Liver (tissue), 9 donors: ENCODE measurements around the gene SBF2. TPM values are rescaled to one million over a fixed set of nuclear protein-coding genes. Genes with fewer than 3 reads are reported as not detected.

Experiments
- DNase-seq: peaks from one replicate; pipeline ENCODE4 v3.0.0-alpha.2; 2017; ENCODE audit warnings: low spot score
- H3K27ac ChIP-seq, 2 donors: one replicate each; pipeline ENCODE4 v1.7.0; 2013; ENCODE audit warnings: inconsistent platforms in 2 of 2, low read length in 2 of 2, control low read depth in 1 of 2, low read depth in 1 of 2, mild to moderate bottlenecking in 1 of 2
- H3K27me3 ChIP-seq, 4 donors: one replicate each; pipeline versions ENCODE4 v1.6.1 to v1.7.0; 2013; ENCODE audit warnings: low read length in 3 of 4, inconsistent platforms in 1 of 4, mild to moderate bottlenecking in 1 of 4, moderate library complexity in 1 of 4; ENCODE audit not compliant: control insufficient read depth in 4 of 4, insufficient read depth in 4 of 4
- H3K36me3 ChIP-seq, 4 donors: one replicate each; pipeline versions ENCODE4 v1.6.1 to v1.7.0; 2013; ENCODE audit warnings: low read length in 3 of 4, mild to moderate bottlenecking in 3 of 4, low read depth in 1 of 4, moderate library complexity in 1 of 4; ENCODE audit not compliant: control insufficient read depth in 4 of 4, insufficient read depth in 3 of 4
- H3K4me1 ChIP-seq, 4 donors: one replicate each; pipeline versions ENCODE4 v1.6.1 to v1.7.0; 2013; ENCODE audit warnings: low read length in 3 of 4, mild to moderate bottlenecking in 3 of 4, moderate library complexity in 1 of 4; ENCODE audit not compliant: control insufficient read depth in 4 of 4, insufficient read depth in 4 of 4
- H3K4me3 ChIP-seq, 3 donors: one replicate each; pipeline versions ENCODE4 v1.6.1 to v1.7.0; 2013; ENCODE audit warnings: low read length in 3 of 3, control low read depth in 1 of 3, low read depth in 1 of 3, mild to moderate bottlenecking in 1 of 3
- H3K9ac ChIP-seq, 2 donors: one replicate each; pipeline ENCODE4 v1.7.0; 2013; ENCODE audit warnings: low read length in 2 of 2, mild to moderate bottlenecking in 2 of 2, moderate library complexity in 2 of 2, control low read depth in 1 of 2, low read depth in 1 of 2
- H3K9me3 ChIP-seq, 4 donors: one replicate each; pipeline versions ENCODE4 v1.6.1 to v1.7.0; 2013; ENCODE audit warnings: low read length in 3 of 4; ENCODE audit not compliant: control insufficient read depth in 4 of 4
- ATF3 ChIP-seq: IDR thresholded peaks from 2 replicates; pipeline ENCODE4 v1.6.1; 2016; ENCODE audit warnings: antibody characterized with exemption
- EGR1 ChIP-seq, 2 donors: IDR thresholded peaks; 2 replicates each; pipeline ENCODE4 v1.6.1; 2016 to 2018; ENCODE audit warnings: antibody characterized with exemption in 2 of 2, low read depth in 2 of 2
- FOXA1 ChIP-seq: IDR thresholded peaks from 2 replicates; pipeline ENCODE4 v1.6.1; 2016; ENCODE audit warnings: antibody characterized with exemption
- FOXA2 ChIP-seq: IDR thresholded peaks from 2 replicates; pipeline ENCODE4 v1.6.1; 2016; ENCODE audit warnings: antibody characterized with exemption
- GABPA ChIP-seq, 2 donors: IDR thresholded peaks in 1 of 2; conservative IDR thresholded peaks in 1 of 2; 2 replicates each; pipeline ENCODE4 v1.6.1; 2016; ENCODE audit warnings: antibody characterized with exemption in 2 of 2, mild to moderate bottlenecking in 1 of 2, moderate library complexity in 1 of 2
- HNF4A ChIP-seq, 2 donors: conservative IDR thresholded peaks; 2 replicates each; pipeline ENCODE4 v1.6.1; 2016; ENCODE audit warnings: antibody characterized with exemption in 2 of 2, mild to moderate bottlenecking in 2 of 2
- HNF4G ChIP-seq: IDR thresholded peaks from 2 replicates; pipeline ENCODE4 v1.6.1; 2016; ENCODE audit warnings: antibody characterized with exemption
- JUND ChIP-seq, 2 donors: IDR thresholded peaks; 2 replicates each; pipeline ENCODE4 v1.6.1; 2016; ENCODE audit warnings: antibody characterized with exemption in 2 of 2
- NR2F2 ChIP-seq: IDR thresholded peaks from 2 replicates; pipeline ENCODE4 v1.6.1; 2016; ENCODE audit warnings: antibody characterized with exemption
- RAD21 ChIP-seq, 2 donors: IDR thresholded peaks; 2 replicates each; pipeline ENCODE4 v1.6.1; 2016; ENCODE audit warnings: antibody characterized with exemption in 2 of 2, mild to moderate bottlenecking in 2 of 2
- REST ChIP-seq: IDR thresholded peaks from 2 replicates; pipeline ENCODE4 v1.6.1; 2016; ENCODE audit warnings: antibody characterized with exemption, mild to moderate bottlenecking
- RXRA ChIP-seq, 2 donors: IDR thresholded peaks; 2 replicates each; pipeline ENCODE4 v1.6.1; 2017 to 2018; ENCODE audit warnings: antibody characterized with exemption in 2 of 2, mild to moderate bottlenecking in 1 of 2
- SP1 ChIP-seq: IDR thresholded peaks from 2 replicates; pipeline ENCODE4 v1.6.1; 2018; ENCODE audit warnings: antibody characterized with exemption, mild to moderate bottlenecking
- WGBS: extraction: QIAGEN DNeasy Blood & Tissue Kit; methylation state at CpG from one replicate; pipeline ENCODE4 v1.1.7; 2013; 5-methylcytosine and 5-hydroxymethylcytosine counted together
- polyA plus RNA-seq, 2 donors: library from polyadenylated mRNA; stranded (reverse) in 1 of 2; unstranded in 1 of 2; fragments of 200-250 nt in 1 of 2; fragments of >200 nt in 1 of 2; fragmentation: Nextera tagmentation in 1 of 2; extraction: Ambion mirVana in 1 of 2; gene quantifications; one replicate each; pipeline versions ENCODE4 v1.2.1 to v1.2.3, GENCODE V29; 2013 to 2015
- total RNA-seq, 2 donors: library from RNA; depleted of rRNA; stranded (reverse); fragments of >200 nt; gene quantifications; one replicate each; pipeline ENCODE4 v1.2.3, GENCODE V29; 2014
- TF ChIP-seq, protein P1 (sequence below): fragments of 150-350 bp; IDR thresholded peaks from 2 replicates; pipeline ENCODE4 v1.5.1; 2017; ENCODE audit warnings: improper control_type of control experiment, low read depth, low read length; ENCODE audit not compliant: missing input control
- TF ChIP-seq, protein P2 (sequence below): IDR thresholded peaks from 2 replicates; pipeline ENCODE4 v1.6.1; 2016; ENCODE audit warnings: antibody characterized with exemption
- TF ChIP-seq, protein P3 (sequence below): IDR thresholded peaks from 2 replicates; pipeline ENCODE4 v1.6.1; 2016; ENCODE audit warnings: antibody characterized with exemption
- donor health status: healthy.
- donor health status: healthy.
- donor health status: healthy.
- donor health status: healthy.
- donor health status: healthy.

SBF2 gene
- total and polyA plus RNA-seq, 4 donors, result 7.5 to 31.3 (median 14.7) TPM

DNA sequence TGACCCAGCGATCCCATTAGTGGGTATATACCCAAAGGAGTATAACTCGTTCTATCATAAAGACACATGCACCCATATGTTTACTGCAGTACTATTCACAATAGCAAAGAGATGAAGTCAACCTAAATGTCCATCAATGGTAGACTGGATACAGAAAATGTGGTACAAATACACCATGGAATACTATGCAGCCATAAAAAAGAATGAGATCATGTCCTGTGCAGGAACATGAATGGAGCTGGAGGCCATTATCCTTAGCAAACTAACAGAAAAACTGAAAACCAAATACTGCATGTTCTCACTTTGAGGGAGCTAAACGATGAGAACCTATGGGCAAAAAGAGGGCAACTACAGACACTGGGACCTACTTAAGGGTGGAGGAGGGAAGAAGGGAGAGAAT, 146.8 kb downstream of the SBF2 start:
- DNase-seq, result no peak
- TF ChIP-seq FOXA1, result no peak
- Histone ChIP-seq H3K9me3 (peaks cover 0 to 2% (median 0%) of the 10 kb centered on the region in 4 donors), H3K27ac (no peak overlapping the region), H3K9ac (no peak overlapping the region), H3K27me3 (no peaks in the 10 kb centered on the region), H3K4me1 (no peaks in the 10 kb centered on the region), H3K4me3 (no peak overlapping the region), H3K36me3 (no peaks in the 10 kb centered on the region)
- 96% methylated on average over 3 of the region's 3 CpGs for WGBS

GRCh38 chr11:10144954-10145353, 149.1 kb downstream of the SBF2 start:
- no peak overlapping the region for H3K9ac ChIP-seq
- H3K27ac ChIP-seq, result no peak overlapping the region
- H3K9me3 ChIP-seq, result peaks cover 0 to 2% (median 0%) of the 10 kb centered on the region in 4 donors
- no peak for DNase-seq
- no peaks in the 10 kb centered on the region for H3K27me3 ChIP-seq
- H3K36me3 ChIP-seq, result no peaks in the 10 kb centered on the region
- TF ChIP-seq RAD21 (IDR thresholded peaks at IDR 0.05), result no peak
- TF ChIP-seq, protein P1, sequence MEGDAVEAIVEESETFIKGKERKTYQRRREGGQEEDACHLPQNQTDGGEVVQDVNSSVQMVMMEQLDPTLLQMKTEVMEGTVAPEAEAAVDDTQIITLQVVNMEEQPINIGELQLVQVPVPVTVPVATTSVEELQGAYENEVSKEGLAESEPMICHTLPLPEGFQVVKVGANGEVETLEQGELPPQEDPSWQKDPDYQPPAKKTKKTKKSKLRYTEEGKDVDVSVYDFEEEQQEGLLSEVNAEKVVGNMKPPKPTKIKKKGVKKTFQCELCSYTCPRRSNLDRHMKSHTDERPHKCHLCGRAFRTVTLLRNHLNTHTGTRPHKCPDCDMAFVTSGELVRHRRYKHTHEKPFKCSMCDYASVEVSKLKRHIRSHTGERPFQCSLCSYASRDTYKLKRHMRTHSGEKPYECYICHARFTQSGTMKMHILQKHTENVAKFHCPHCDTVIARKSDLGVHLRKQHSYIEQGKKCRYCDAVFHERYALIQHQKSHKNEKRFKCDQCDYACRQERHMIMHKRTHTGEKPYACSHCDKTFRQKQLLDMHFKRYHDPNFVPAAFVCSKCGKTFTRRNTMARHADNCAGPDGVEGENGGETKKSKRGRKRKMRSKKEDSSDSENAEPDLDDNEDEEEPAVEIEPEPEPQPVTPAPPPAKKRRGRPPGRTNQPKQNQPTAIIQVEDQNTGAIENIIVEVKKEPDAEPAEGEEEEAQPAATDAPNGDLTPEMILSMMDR, result no peak
- TF ChIP-seq SP1, result no peak
- no peak for TF ChIP-seq HNF4G
- no peak for TF ChIP-seq NR2F2
- no peak for TF ChIP-seq ATF3
- no peak for TF ChIP-seq GABPA (IDR thresholded peaks at IDR 0.05 in 1 of 2, conservative IDR thresholded peaks at IDR 0.05 in 1 of 2)
- no peak for TF ChIP-seq EGR1 (IDR thresholded peaks at IDR 0.05; ENCODE audit: low read depth in 2 of 2)
- TF ChIP-seq HNF4A (conservative IDR thresholded peaks at IDR 0.05), result no peak
- TF ChIP-seq FOXA2, result no peak
- TF ChIP-seq FOXA1, result no peak
- TF ChIP-seq, protein P2, sequence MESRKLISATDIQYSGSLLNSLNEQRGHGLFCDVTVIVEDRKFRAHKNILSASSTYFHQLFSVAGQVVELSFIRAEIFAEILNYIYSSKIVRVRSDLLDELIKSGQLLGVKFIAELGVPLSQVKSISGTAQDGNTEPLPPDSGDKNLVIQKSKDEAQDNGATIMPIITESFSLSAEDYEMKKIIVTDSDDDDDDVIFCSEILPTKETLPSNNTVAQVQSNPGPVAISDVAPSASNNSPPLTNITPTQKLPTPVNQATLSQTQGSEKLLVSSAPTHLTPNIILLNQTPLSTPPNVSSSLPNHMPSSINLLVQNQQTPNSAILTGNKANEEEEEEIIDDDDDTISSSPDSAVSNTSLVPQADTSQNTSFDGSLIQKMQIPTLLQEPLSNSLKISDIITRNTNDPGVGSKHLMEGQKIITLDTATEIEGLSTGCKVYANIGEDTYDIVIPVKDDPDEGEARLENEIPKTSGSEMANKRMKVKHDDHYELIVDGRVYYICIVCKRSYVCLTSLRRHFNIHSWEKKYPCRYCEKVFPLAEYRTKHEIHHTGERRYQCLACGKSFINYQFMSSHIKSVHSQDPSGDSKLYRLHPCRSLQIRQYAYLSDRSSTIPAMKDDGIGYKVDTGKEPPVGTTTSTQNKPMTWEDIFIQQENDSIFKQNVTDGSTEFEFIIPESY, result no peak
- 97% methylated on average over 4 of the region's 4 CpGs for WGBS
- H3K4me1 ChIP-seq, result no peaks in the 10 kb centered on the region
- H3K4me3 ChIP-seq, result no peak overlapping the region

GRCh38 chr11:10139656-10140055, 154.4 kb downstream of the SBF2 start:
- no peaks in the 10 kb centered on the region for H3K9me3 ChIP-seq
- WGBS, result 86% methylated on average over 2 of the region's 2 CpGs
- no peak for DNase-seq
- TF ChIP-seq, protein P3, sequence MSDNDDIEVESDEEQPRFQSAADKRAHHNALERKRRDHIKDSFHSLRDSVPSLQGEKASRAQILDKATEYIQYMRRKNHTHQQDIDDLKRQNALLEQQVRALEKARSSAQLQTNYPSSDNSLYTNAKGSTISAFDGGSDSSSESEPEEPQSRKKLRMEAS, result no peak
- TF ChIP-seq HNF4A (conservative IDR thresholded peaks at IDR 0.05) (no peak), FOXA1 (no peak), JUND (IDR thresholded peaks at IDR 0.05) (no peak), ATF3 (no peak), RXRA (IDR thresholded peaks at IDR 0.05) (no peak), NR2F2 (no peak), HNF4G (no peak), REST (no peak), SP1 (no peak), RAD21 (IDR thresholded peaks at IDR 0.05) (no peak)
- TF ChIP-seq, protein P1, result no peak

More at GRCh38 chr11:10139656-10140055, 154.4 kb downstream of the SBF2 start:
- H3K27me3 ChIP-seq, result no peaks in the 10 kb centered on the region
- no peak overlapping the region for H3K4me3 ChIP-seq
- no peak overlapping the region for H3K9ac ChIP-seq
- H3K36me3 ChIP-seq, result no peaks in the 10 kb centered on the region
- no peak overlapping the region for H3K27ac ChIP-seq
- no peaks in the 10 kb centered on the region for H3K4me1 ChIP-seq
